H1 (cell line): ENCODE data around the gene TRAIP. TPM values are rescaled to one million over a fixed set of nuclear protein-coding genes. Genes with fewer than 3 reads are reported as not detected.

Experiments
- CTCF ChIA-PET: fragments of 300-600 bp; sonication (Branson Sonifier 250); formaldehyde crosslinking; loops from one replicate; lab custom pipeline; 2021; ENCODE audit not compliant: partially characterized antibody; lab: Charles Lee
- POLR2A ChIA-PET: fragments of 300-600 bp; sonication (Branson Sonifier 250); formaldehyde crosslinking; loops from one replicate; lab custom pipeline; 2021; ENCODE audit warnings: inconsistent platforms; ENCODE audit not compliant: partially characterized antibody; lab: Charles Lee
- DNase-seq, 2 experiments: peaks; one replicate each; pipeline versions ENCODE4 v3.0.0 to v3.0.0-alpha.2; 2010 to 2022; ENCODE audit warnings: low spot score in 2 of 2, low read depth in 1 of 2, mixed read lengths in 1 of 2
- FAIRE-seq: peaks from 2 replicates; lab custom pipeline; 2011; peaks lifted over from hg19 to GRCh38; lab: Jason Lieb, UNC
- H2AFZ ChIP-seq: 2 replicates; pipeline ENCODE4 v1.8.1; 2012; ENCODE audit warnings: low read length, inconsistent platforms
- H2AK5ac ChIP-seq: 2 replicates; pipeline ENCODE4 v1.6.1; 2013; ENCODE audit warnings: low read depth, low read length
- H2BK120ac ChIP-seq: replicated peaks from 2 replicates; pipeline ENCODE3; 2013; ENCODE audit warnings: low read depth, low read length, inconsistent platforms
- H2BK12ac ChIP-seq: 2 replicates; pipeline ENCODE4 v1.6.1; 2013; ENCODE audit warnings: low read depth, low read length
- H2BK15ac ChIP-seq: 2 replicates; pipeline ENCODE4 v1.6.1; 2013; ENCODE audit warnings: low read length
- H2BK20ac ChIP-seq: 2 replicates; pipeline ENCODE4 v1.6.1; 2013; ENCODE audit warnings: low read length
- H2BK5ac ChIP-seq: 2 replicates; pipeline ENCODE4 v1.6.1; 2013; ENCODE audit warnings: low read depth, low read length
- H3K14ac ChIP-seq: 2 replicates; pipeline ENCODE4 v1.6.1; 2013; ENCODE audit warnings: inconsistent platforms; ENCODE audit not compliant: insufficient read length
- H3K18ac ChIP-seq: 2 replicates; pipeline ENCODE4 v1.6.1; 2013; ENCODE audit warnings: low read length; ENCODE audit errors: extremely low read depth
- H3K23ac ChIP-seq: 2 replicates; pipeline ENCODE4 v1.6.1; 2013; ENCODE audit warnings: inconsistent platforms; ENCODE audit not compliant: insufficient read length
- H3K23me2 ChIP-seq: 2 replicates; pipeline ENCODE4 v1.6.1; 2013; ENCODE audit warnings: low read depth, low read length
- H3K27ac ChIP-seq: 2 replicates; pipeline ENCODE4 v1.6.1; 2011; ENCODE audit warnings: low read depth, low read length, inconsistent platforms
- H3K27me3 ChIP-seq, 4 experiments: replicated peaks in 1 of 4; 1 replicate in 1 of 4; 2 replicates in 3 of 4; pipeline versions ENCODE4 v1.6.1 to v1.8.1; 2011 to 2013; ENCODE audit warnings: low read length in 3 of 4, mild to moderate bottlenecking in 3 of 4, inconsistent platforms in 2 of 4, mixed read lengths in 2 of 4, moderate library complexity in 1 of 4; ENCODE audit not compliant: control insufficient read depth in 3 of 4, insufficient read depth in 3 of 4; ENCODE audit errors: extremely low read depth in 1 of 4
- H3K36me3 ChIP-seq, 4 experiments: 2 replicates each; pipeline versions ENCODE4 v1.6.1 to v1.8.1; 2011 to 2013; ENCODE audit warnings: mild to moderate bottlenecking in 4 of 4, low read length in 3 of 4, moderate library complexity in 2 of 4, control low read depth in 1 of 4, inconsistent platforms in 1 of 4; ENCODE audit not compliant: insufficient read depth in 4 of 4, control insufficient read depth in 2 of 4
- H3K4ac ChIP-seq: replicated peaks from 2 replicates; pipeline ENCODE3; 2013; ENCODE audit warnings: low read length, low read depth, mixed read lengths, inconsistent platforms; ENCODE audit not compliant: insufficient read length
- H3K4me1 ChIP-seq, 4 experiments: replicated peaks in 1 of 4; 1 replicate in 1 of 4; 2 replicates in 3 of 4; pipeline versions ENCODE4 v1.6.1 to v1.8.1; 2011 to 2013; ENCODE audit warnings: low read length in 3 of 4, inconsistent platforms in 2 of 4, mixed read lengths in 1 of 4; ENCODE audit not compliant: insufficient read depth in 4 of 4, control insufficient read depth in 3 of 4
- H3K4me2 ChIP-seq, 2 experiments: 2 replicates each; pipeline versions ENCODE4 v1.6.1 to v1.8.1; 2011 to 2013; ENCODE audit warnings: low read depth in 2 of 2, low read length in 2 of 2, control low read depth in 1 of 2, inconsistent platforms in 1 of 2, mild to moderate bottlenecking in 1 of 2; ENCODE audit not compliant: insufficient read depth in 1 of 2
- H3K4me3 ChIP-seq, 4 experiments: fragments of 200-600, 300-600 bp in 1 of 4; sonication (generic), shearing (Covaris generic), sonication (Bioruptor Twin) in 1 of 4; 2 replicates each; pipeline versions ENCODE4 v1.5.1 to v1.8.1; 2011 to 2016; ENCODE audit warnings: low read length in 4 of 4, low read depth in 3 of 4, control low read depth in 2 of 4, inconsistent platforms in 2 of 4, mild to moderate bottlenecking in 2 of 4, mixed read lengths in 1 of 4, moderate library complexity in 1 of 4; ENCODE audit not compliant: insufficient read depth in 2 of 4; ENCODE audit errors: extremely low read depth in 1 of 4
- H3K56ac ChIP-seq: replicated peaks from 2 replicates; pipeline ENCODE3; 2013; ENCODE audit warnings: low read depth, mild to moderate bottlenecking, mixed read lengths, low read length, inconsistent platforms; ENCODE audit not compliant: insufficient read length
- H3K79me1 ChIP-seq: 2 replicates; pipeline ENCODE4 v1.6.1; 2013; ENCODE audit warnings: low read depth, low read length, control low read depth
- H3K79me2 ChIP-seq, 2 experiments: 2 replicates each; pipeline versions ENCODE4 v1.6.1 to v1.8.1; 2012 to 2013; ENCODE audit warnings: low read length in 2 of 2, mild to moderate bottlenecking in 2 of 2, inconsistent platforms in 1 of 2; ENCODE audit not compliant: insufficient read depth in 2 of 2, control insufficient read depth in 1 of 2
- H3K9ac ChIP-seq, 4 experiments: replicated peaks in 1 of 4; 1 replicate in 1 of 4; 2 replicates in 3 of 4; pipeline versions ENCODE4 v1.6.1 to v1.8.1; 2011 to 2013; ENCODE audit warnings: low read depth in 3 of 4, low read length in 3 of 4, control low read depth in 2 of 4, mild to moderate bottlenecking in 2 of 4, moderate library complexity in 2 of 4, inconsistent platforms in 1 of 4; ENCODE audit errors: extremely low read depth in 1 of 4
- H3K9me3 ChIP-seq, 2 experiments: 2 replicates each; pipeline versions ENCODE4 v1.6.1 to v1.8.1; 2012 to 2013; ENCODE audit warnings: mild to moderate bottlenecking in 2 of 2, moderate library complexity in 2 of 2, control low read depth in 1 of 2, inconsistent platforms in 1 of 2, low read depth in 1 of 2, low read length in 1 of 2, mixed read lengths in 1 of 2; ENCODE audit not compliant: insufficient read depth in 2 of 2
- H4K20me1 ChIP-seq, 2 experiments: replicated peaks in 1 of 2; 2 replicates each; pipeline versions ENCODE3 to v1.8.1; 2011 to 2013; ENCODE audit warnings: inconsistent platforms in 2 of 2, low read length in 2 of 2, mild to moderate bottlenecking in 1 of 2; ENCODE audit not compliant: insufficient read depth in 2 of 2, control insufficient read depth in 1 of 2
- H4K5ac ChIP-seq: 2 replicates; pipeline ENCODE4 v1.6.1; 2013; ENCODE audit warnings: low read length, low read depth, mixed read lengths, inconsistent platforms; ENCODE audit not compliant: insufficient read length
- H4K8ac ChIP-seq: 2 replicates; pipeline ENCODE4 v1.8.0; 2013; ENCODE audit warnings: mild to moderate bottlenecking, moderate library complexity, low read length, inconsistent platforms; ENCODE audit not compliant: insufficient read depth; ENCODE audit errors: extremely low read depth
- H4K91ac ChIP-seq: replicated peaks from 2 replicates; pipeline ENCODE3; 2013; ENCODE audit warnings: low read length, mixed read lengths, inconsistent platforms; ENCODE audit not compliant: insufficient read length
- CBX5 ChIP-seq: fragments of 300-800, 300-1000 bp; sonication (generic); IDR thresholded peaks from 2 replicates; pipeline ENCODE4 v1.7.1; 2016; ENCODE audit warnings: antibody characterized with exemption, low read length, low read depth
- EP300 ChIP-seq, 2 experiments: IDR thresholded peaks; 1 replicate in 1 of 2; 2 replicates in 1 of 2; pipeline ENCODE4 v1.6.1; 2011 to 2012; ENCODE audit warnings: low read depth in 2 of 2, low read length in 2 of 2, mild to moderate bottlenecking in 2 of 2, borderline replicate concordance in 1 of 2, inconsistent platforms in 1 of 2, moderate library complexity in 1 of 2
- GABPA ChIP-seq: IDR thresholded peaks from 2 replicates; pipeline ENCODE4 v1.6.1; 2011; ENCODE audit warnings: mild to moderate bottlenecking, low read length, moderate library complexity, borderline replicate concordance; ENCODE audit not compliant: insufficient read depth
- JUN ChIP-seq: IDR thresholded peaks from 2 replicates; pipeline ENCODE4 v1.6.1; 2011; ENCODE audit warnings: low read depth, mild to moderate bottlenecking, improper control_type of control experiment, low read length
- JUND ChIP-seq: IDR thresholded peaks from 2 replicates; pipeline ENCODE4 v1.6.1; 2011; ENCODE audit warnings: mild to moderate bottlenecking, improper control_type of control experiment, low read length
- RAD21 ChIP-seq, 2 experiments: IDR thresholded peaks in 1 of 2; conservative IDR thresholded peaks in 1 of 2; 2 replicates each; pipeline ENCODE4 v1.6.1; 2011; ENCODE audit warnings: low read depth in 2 of 2, low read length in 2 of 2, improper control_type of control experiment in 1 of 2, inconsistent platforms in 1 of 2, mild to moderate bottlenecking in 1 of 2, moderate library complexity in 1 of 2
- RNF2 ChIP-seq: fragments of 200-900, 300-1000 bp; sonication (generic); IDR thresholded peaks from 2 replicates; pipeline ENCODE4 v1.7.1; 2016; ENCODE audit warnings: borderline replicate concordance, low read depth, mild to moderate bottlenecking, antibody characterized with exemption, low read length; ENCODE audit not compliant: poor library complexity, severe bottlenecking; ENCODE audit errors: missing control alignments
- SP1 ChIP-seq: IDR thresholded peaks from 2 replicates; pipeline ENCODE4 v1.6.1; 2011; ENCODE audit warnings: low read depth, low read length
- SP2 ChIP-seq: IDR thresholded peaks from 2 replicates; pipeline ENCODE4 v1.6.1; 2012; ENCODE audit warnings: mild to moderate bottlenecking, low read length, inconsistent platforms
- SP4 ChIP-seq: IDR thresholded peaks from 2 replicates; pipeline ENCODE4 v1.6.1; 2012; ENCODE audit warnings: low read length, inconsistent platforms
- TCF12 ChIP-seq: IDR thresholded peaks from 2 replicates; pipeline ENCODE4 v1.6.1; 2011; ENCODE audit warnings: low read depth, mild to moderate bottlenecking, low read length
- WGBS, 2 experiments: shearing (Covaris generic) in 1 of 2; methylation state at CpG; one replicate each; pipeline versions ENCODE4 v1.1.6 to v1.1.7; 2013 to 2015; ENCODE audit warnings: low lambda C conversion rate in 2 of 2, mixed read lengths in 2 of 2, inconsistent platforms in 1 of 2, low coverage in 1 of 2, missing lambda C conversion rate in 1 of 2; ENCODE audit not compliant: insufficient replicate concordance in 2 of 2, insufficient coverage in 1 of 2, insufficient read length in 1 of 2; ENCODE audit errors: extremely low coverage in 1 of 2, missing lambda C conversion rate in 1 of 2; 5-methylcytosine and 5-hydroxymethylcytosine counted together
- polyA plus RNA-seq, 7 experiments: library from polyadenylated mRNA; depleted of rRNA in 3 of 7; stranded (reverse) in 5 of 7; unstranded in 2 of 7; fragments of >200 nt in 5 of 7; fragments of 200-250 nt in 2 of 7; gene quantifications; 1 replicate in 5 of 7; 2 replicates in 1 of 7; 4 replicates in 1 of 7; pipeline versions ENCODE4 v1.2.1 to v1.2.3, GENCODE V29; 2011 to 2013; ENCODE audit warnings: missing spikeins in 2 of 7, mixed read lengths in 2 of 7
- total RNA-seq: library from RNA; stranded (reverse); fragmentation: NEBNext Ultra II Directional; extraction: Animal tissue kit (Norgen Biotek cat#: 25700); gene quantifications from 2 replicates; pipeline ENCODE4 v1.2.1, GENCODE V29; 2021
- TF ChIP-seq, protein P1 (sequence below): IDR thresholded peaks from 2 replicates; pipeline ENCODE4 v1.6.1; 2012; ENCODE audit warnings: inconsistent platforms

TRAIP gene
- total and polyA plus RNA-seq, 2 of the 8 experiments (the other 6 are each of a cell fraction or from before 2014, with no cell fraction given), result 27.7 to 28.1 TPM

DNA sequence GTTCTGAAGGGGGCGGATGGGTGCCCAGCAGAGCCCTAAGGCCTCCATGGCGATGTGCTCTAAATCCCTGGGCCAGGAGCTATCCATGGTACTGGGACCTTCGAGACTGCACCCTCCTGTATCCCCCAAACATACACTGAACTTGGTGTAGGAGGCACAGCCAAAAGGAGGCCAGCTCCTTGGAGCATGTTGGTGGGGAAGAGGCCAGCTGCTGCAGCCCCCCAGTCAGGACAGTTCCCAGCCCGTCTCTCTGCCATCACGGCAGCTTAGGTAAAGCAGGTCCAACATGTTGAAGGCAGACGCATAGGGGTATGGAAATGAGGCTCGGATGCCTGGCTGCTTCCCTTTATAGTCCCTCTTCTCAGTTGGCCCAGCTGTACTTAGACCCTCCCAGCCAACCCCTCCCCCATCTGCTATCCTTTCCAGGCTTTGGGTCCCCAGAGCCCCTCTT is 11.5 kb upstream of the TRAIP start:
- H3K23ac ChIP-seq, result no peak overlapping the region
- no peak overlapping the region for H3K4ac ChIP-seq
- peaks cover 22% of the 10 kb centered on the region for H3K79me1 ChIP-seq
- H2AK5ac ChIP-seq, result 0 out of 2 replicates have a peak overlapping the region, but pooled peaks have one; percentile 47
- peaks cover 12 to 22% of the 10 kb centered on the region in 2 experiments for H4K20me1 ChIP-seq
- H3K18ac ChIP-seq, result peak overlapping the region; percentile 73; the same call in 1 of the 2 replicates
- peak overlapping the region in 1 of 4 experiments; percentile 66; a peak in 3 of 8 replicates for H3K4me3 ChIP-seq
- H3K9me3 ChIP-seq, result no peaks in the 10 kb centered on the region
- H3K79me2 ChIP-seq, result peaks cover 3 to 54% of the 10 kb centered on the region in 2 experiments; a peak in 3 of 4 replicates
- ChIA-PET CTCF (interaction anchor here (1.0 to 11.7 kb wide), 7 partner anchors 13 to 66 kb away, joined by 3 to 89 read pairs (median 17); no protein-coding TSS in a partner anchor), POLR2A (interaction anchor here (0.6 to 14.0 kb wide), 10 partner anchors 11 to 153 kb away, joined by 3 to 149 read pairs (median 4); partner anchors contain the start of genes MST1R and TRAIP)
- H3K23me2 ChIP-seq, result peaks cover 13% of the 10 kb centered on the region; the same call in 1 of the 2 replicates
- H3K4me1 ChIP-seq, result peaks cover 11 to 47% (median 32%) of the 10 kb centered on the region in 4 experiments
- H3K56ac ChIP-seq, result no peak overlapping the region
- H3K9ac ChIP-seq, result no peak overlapping the region
- WGBS, 2 experiments, result 31% methylated on average over 7 of the region's 7 CpGs; no CpG with 5 or more reads in 1 of the 2 experiments
- no peak overlapping the region for H3K27ac ChIP-seq
- no peak overlapping the region for H3K14ac ChIP-seq
- H2AFZ ChIP-seq, result no peak overlapping the region
- 0 out of 2 replicates have a peak overlapping the region, but pooled peaks have one; percentile 95 for H2BK5ac ChIP-seq
- no peaks in the 10 kb centered on the region for H3K36me3 ChIP-seq
- no peak overlapping the region for H4K8ac ChIP-seq
- peak overlapping the region; percentile 94 for H3K4me2 ChIP-seq
- peak in 1 of 2 experiments; percentile 86 for DNase-seq
- H2BK120ac ChIP-seq, result no peak overlapping the region
- H4K5ac ChIP-seq, result no peak overlapping the region
- H2BK20ac ChIP-seq, result no peak overlapping the region
- peak overlapping the region; percentile 98 for H4K91ac ChIP-seq
- peak overlapping the region; percentile 22; the same call in 1 of the 2 replicates for H2BK12ac ChIP-seq
- H2BK15ac ChIP-seq, result no peak overlapping the region
- H3K27me3 ChIP-seq, result peaks cover 0 to 5% (median 3%) of the 10 kb centered on the region in 4 experiments; a peak in 2 of 7 replicates
- FAIRE-seq, result peak; percentile 28
- TF ChIP-seq TCF12 (no peak), EP300 (IDR thresholded peaks at IDR 0.05; ENCODE audit: borderline replicate concordance in 1 of 2, low read depth in 2 of 2, low read length in 2 of 2) (no peak), RAD21 (IDR thresholded peaks at IDR 0.05 in 1 of 2, conservative IDR thresholded peaks at IDR 0.05 in 1 of 2; ENCODE audit: low read depth in 2 of 2, low read length in 2 of 2) (peak in 1 of 2 experiments; percentile 11; a peak in 1 of 4 replicates), JUND (no peak), JUN (no peak), GABPA (no peak), SP1 (no peak), CBX5 (no peak), RNF2 (no peak), SP2 (no peak), SP4 (no peak)
- TF ChIP-seq, protein P1, sequence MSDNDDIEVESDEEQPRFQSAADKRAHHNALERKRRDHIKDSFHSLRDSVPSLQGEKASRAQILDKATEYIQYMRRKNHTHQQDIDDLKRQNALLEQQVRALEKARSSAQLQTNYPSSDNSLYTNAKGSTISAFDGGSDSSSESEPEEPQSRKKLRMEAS, result no peak
